Activated T-cell treated with anti-CD3 and anti-CD28 coated beads for 48 hours (primary cell): Measurements from ENCODE around the gene ZNF334.
A peak's percentile ranks its signal among the peaks of the same experiment; 100 is the strongest.

Experiments used
- DNase-seq: peaks from one replicate; pipeline ENCODE4 v3.0.0-alpha.2; 2020; ENCODE audit warnings: low read depth

Gene ZNF334

GRCh38 chr20:46545827-46546138 lies 32.4 kb upstream of the ZNF334 start:
- no peak for DNase-seq

- DNase-seq, result peak; percentile 45
Measured at GRCh38 chr20:46545077-46545826, 31.9 kb upstream of the ZNF334 start.

GRCh38 chr20:46544576-46544975 lies 31.2 kb upstream of the ZNF334 start:
- no peak for DNase-seq

- DNase-seq, result no peak
Measured at GRCh38 chr20:46543959-46544358, 30.6 kb upstream of the ZNF334 start.

GRCh38 chr20:46543033-46543432 lies 29.7 kb upstream of the ZNF334 start:
- DNase-seq, result no peak

- no peak for DNase-seq
Measured at GRCh38 chr20:46541229-46541935, 28.0 kb upstream of the ZNF334 start.

GRCh38 chr20:46539113-46539512 lies 25.8 kb upstream of the ZNF334 start:
- no peak for DNase-seq

GRCh38 chr20:46530640-46531039 lies 17.3 kb upstream of the ZNF334 start:
- DNase-seq, result no peak

GRCh38 chr20:46523696-46524328 lies 10.5 kb upstream of the ZNF334 start:
- no peak for DNase-seq

GRCh38 chr20:46523108-46523507 lies 9.7 kb upstream of the ZNF334 start:
- no peak for DNase-seq

GRCh38 chr20:46520976-46521579 lies 7.7 kb upstream of the ZNF334 start:
- DNase-seq, result peak; percentile 35

GRCh38 chr20:46520540-46520939 lies 7.2 kb upstream of the ZNF334 start:
- no peak for DNase-seq

- no peak for DNase-seq
Measured at GRCh38 chr20:46519471-46520068, 6.2 kb upstream of the ZNF334 start.

GRCh38 chr20:46509523-46509922 lies 3.8 kb downstream of the ZNF334 start:
- DNase-seq, result no peak

- DNase-seq, result no peak
Measured at GRCh38 chr20:46507760-46508407, 5.5 kb downstream of the ZNF334 start.

GRCh38 chr20:46505506-46505905 lies 7.9 kb downstream of the ZNF334 start:
- DNase-seq, result no peak

GRCh38 chr20:46501961-46502360 lies 11.4 kb downstream of the ZNF334 start:
- DNase-seq, result no peak

- DNase-seq, result no peak
Measured at GRCh38 chr20:46501337-46501942, 11.9 kb downstream of the ZNF334 start.

GRCh38 chr20:46494077-46494476 lies 19.3 kb downstream of the ZNF334 start:
- no peak for DNase-seq

GRCh38 chr20:46491354-46491753 lies 22.0 kb downstream of the ZNF334 start:
- no peak for DNase-seq

GRCh38 chr20:46488451-46488850 lies 24.9 kb downstream of the ZNF334 start:
- DNase-seq, result no peak

- DNase-seq, result no peak
Measured at GRCh38 chr20:46487628-46488027, 25.7 kb downstream of the ZNF334 start.
